ENCODE data around the gene PJVK. TPM values are rescaled to one million over a fixed set of nuclear protein-coding genes. Genes with fewer than 3 reads are reported as not detected.

PJVK gene
- polyA plus RNA-seq, 3 donors: 1.4 TPM; not detected in 2

DNA sequence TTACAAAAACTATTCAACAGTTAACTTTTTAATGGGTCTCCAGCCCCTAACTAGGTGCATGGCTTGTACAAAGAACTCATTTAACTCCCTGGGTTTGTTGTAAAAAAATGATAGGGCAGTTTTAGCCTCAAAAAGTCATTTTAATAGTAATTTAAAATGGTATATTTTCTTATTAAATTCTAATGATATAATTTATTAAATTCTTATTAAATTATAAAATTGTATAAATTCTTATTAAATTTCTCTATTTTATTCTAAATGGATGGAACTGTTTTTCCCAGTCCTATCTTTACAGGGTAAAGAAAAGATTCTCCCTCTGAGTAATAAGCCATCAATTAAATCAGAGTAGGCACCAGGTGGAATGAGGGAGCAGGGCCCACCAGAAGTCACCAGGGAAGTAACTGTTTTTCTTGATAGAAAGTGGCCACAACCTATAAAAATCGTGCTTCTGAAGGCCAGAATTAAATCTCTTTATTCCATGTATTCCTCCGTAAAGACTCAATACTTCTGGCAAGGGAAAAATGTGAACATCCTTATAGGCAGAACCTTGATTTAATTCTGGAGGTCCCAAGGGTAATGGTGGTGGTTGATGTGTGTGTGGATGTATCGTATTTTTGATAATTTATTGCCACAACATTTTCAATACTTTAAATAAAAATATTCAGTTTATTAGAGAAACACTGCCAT lies 26.4 kb downstream of the PJVK start:
- intact Hi-C loops (cut with micrococcal nuclease): no loop called here
- no CpG with 5 or more reads among the region's 3 CpGs for WGBS (ENCODE audit: insufficient coverage)
- no peak for DNase-seq
- peak overlapping the region; percentile 97 for H3K4me2 ChIP-seq (replicated peaks; ENCODE audit: extremely low read depth, low read length, poor library complexity, severe bottlenecking)
- H3K9ac ChIP-seq (ENCODE audit: insufficient read depth, low read length, poor library complexity, severe bottlenecking): peak overlapping the region; percentile 91
- peaks cover 33 to 39% of the 10 kb centered on the region in 2 donors for H3K4me1 ChIP-seq (ENCODE audit: control insufficient read depth in 1 of 2, insufficient read depth in 2 of 2, low read length in 2 of 2)
- Mint-ChIP-seq H3K4me1 (peaks cover 29% of the 10 kb centered on the region), H3K36me3 (peaks cover 0 to 3% of the 10 kb centered on the region in 2 donors), H3K27me3 (ENCODE audit: low read depth in 3 of 3) (no peaks in the 10 kb centered on the region), H3K27ac (peak overlapping the region in 5 of 7 donors; percentile 26 to 99 (median 98)), H3K4me3 (peak overlapping the region; percentile 95 to 98), H3K9me3 (no peaks in the 10 kb centered on the region)
- H3K9me3 ChIP-seq (replicated peaks in 1 of 2; ENCODE audit: control insufficient read depth in 1 of 2, insufficient read depth in 1 of 2, low read length in 2 of 2): no peaks in the 10 kb centered on the region
- no peaks in the 10 kb centered on the region for H3K36me3 ChIP-seq (replicated peaks in 1 of 2; ENCODE audit: control insufficient read depth in 1 of 2, insufficient read depth in 2 of 2, low read length in 2 of 2)
- no peaks in the 10 kb centered on the region for H3K27me3 ChIP-seq (ENCODE audit: control insufficient read depth in 2 of 2, insufficient read depth in 2 of 2, low read length in 2 of 2)
- H4K20me1 ChIP-seq (ENCODE audit: insufficient read depth, low read length): no peaks in the 10 kb centered on the region
- H2AFZ ChIP-seq (ENCODE audit: insufficient read depth, low read depth, low read length, poor library complexity, severe bottlenecking): peak overlapping the region; percentile 96
- TF ChIP-seq, protein P1, sequence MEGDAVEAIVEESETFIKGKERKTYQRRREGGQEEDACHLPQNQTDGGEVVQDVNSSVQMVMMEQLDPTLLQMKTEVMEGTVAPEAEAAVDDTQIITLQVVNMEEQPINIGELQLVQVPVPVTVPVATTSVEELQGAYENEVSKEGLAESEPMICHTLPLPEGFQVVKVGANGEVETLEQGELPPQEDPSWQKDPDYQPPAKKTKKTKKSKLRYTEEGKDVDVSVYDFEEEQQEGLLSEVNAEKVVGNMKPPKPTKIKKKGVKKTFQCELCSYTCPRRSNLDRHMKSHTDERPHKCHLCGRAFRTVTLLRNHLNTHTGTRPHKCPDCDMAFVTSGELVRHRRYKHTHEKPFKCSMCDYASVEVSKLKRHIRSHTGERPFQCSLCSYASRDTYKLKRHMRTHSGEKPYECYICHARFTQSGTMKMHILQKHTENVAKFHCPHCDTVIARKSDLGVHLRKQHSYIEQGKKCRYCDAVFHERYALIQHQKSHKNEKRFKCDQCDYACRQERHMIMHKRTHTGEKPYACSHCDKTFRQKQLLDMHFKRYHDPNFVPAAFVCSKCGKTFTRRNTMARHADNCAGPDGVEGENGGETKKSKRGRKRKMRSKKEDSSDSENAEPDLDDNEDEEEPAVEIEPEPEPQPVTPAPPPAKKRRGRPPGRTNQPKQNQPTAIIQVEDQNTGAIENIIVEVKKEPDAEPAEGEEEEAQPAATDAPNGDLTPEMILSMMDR (IDR thresholded peaks at IDR 0.05): no peak
- H3K79me2 ChIP-seq (ENCODE audit: insufficient read depth, low read length): peaks cover 24% of the 10 kb centered on the region
- peak overlapping the region; percentile 80 to 98 (median 92) for H3K4me3 ChIP-seq (replicated peaks in 1 of 3; ENCODE audit: low read depth in 2 of 3, low read length in 3 of 3)
- H3K27ac ChIP-seq (ENCODE audit: low read depth in 1 of 2, low read length in 2 of 2): peak overlapping the region; percentile 90 to 99

DNA sequence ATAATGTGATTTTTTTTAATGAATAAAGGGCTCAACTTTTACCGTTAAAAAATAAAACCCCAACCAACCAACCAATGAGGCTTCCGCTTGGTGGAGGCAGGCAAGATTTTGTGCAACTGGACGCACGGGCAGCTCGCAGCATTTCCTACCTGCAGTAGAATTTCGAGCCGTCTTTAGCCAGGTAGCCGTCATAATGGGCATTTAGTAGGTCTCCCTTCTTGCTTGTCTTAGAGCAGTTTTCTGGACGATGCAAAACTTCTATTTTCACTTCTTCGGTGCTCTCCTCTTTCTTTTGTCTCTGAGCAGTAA lies 26.9 kb downstream of the PJVK start:
- peaks cover 34% of the 10 kb centered on the region for H3K4me1 Mint-ChIP-seq
- intact Hi-C loops (cut with micrococcal nuclease): no loop called here
- peak overlapping the region; percentile 95 to 98 for H3K4me3 Mint-ChIP-seq
- no peaks in the 10 kb centered on the region for H3K9me3 Mint-ChIP-seq
- H3K79me2 ChIP-seq (ENCODE audit: insufficient read depth, low read length): peaks cover 29% of the 10 kb centered on the region
- H3K27me3 Mint-ChIP-seq (ENCODE audit: low read depth in 3 of 3): no peaks in the 10 kb centered on the region
- H3K27me3 ChIP-seq (ENCODE audit: control insufficient read depth in 2 of 2, insufficient read depth in 2 of 2, low read length in 2 of 2): no peaks in the 10 kb centered on the region
- peak overlapping the region; percentile 91 for H3K9ac ChIP-seq (ENCODE audit: insufficient read depth, low read length, poor library complexity, severe bottlenecking)
- no peaks in the 10 kb centered on the region for H3K9me3 ChIP-seq (replicated peaks in 1 of 2; ENCODE audit: control insufficient read depth in 1 of 2, insufficient read depth in 1 of 2, low read length in 2 of 2)
- H3K36me3 Mint-ChIP-seq: peaks cover 0 to 3% of the 10 kb centered on the region in 2 donors
- H4K20me1 ChIP-seq (ENCODE audit: insufficient read depth, low read length): no peaks in the 10 kb centered on the region
- peak overlapping the region; percentile 90 to 99 for H3K27ac ChIP-seq (ENCODE audit: low read depth in 1 of 2, low read length in 2 of 2)
- peak overlapping the region; percentile 97 to 100 (median 99) for H3K27ac Mint-ChIP-seq
- WGBS (ENCODE audit: insufficient coverage): 0% methylated on average over 1 of the region's 10 CpGs
- peaks cover 33 to 39% of the 10 kb centered on the region in 2 donors for H3K4me1 ChIP-seq (ENCODE audit: control insufficient read depth in 1 of 2, insufficient read depth in 2 of 2, low read length in 2 of 2)
- H3K4me2 ChIP-seq (replicated peaks; ENCODE audit: extremely low read depth, low read length, poor library complexity, severe bottlenecking): peak overlapping the region; percentile 97
- H3K36me3 ChIP-seq (replicated peaks in 1 of 2; ENCODE audit: control insufficient read depth in 1 of 2, insufficient read depth in 2 of 2, low read length in 2 of 2): no peaks in the 10 kb centered on the region
- DNase-seq: no peak
- peak overlapping the region; percentile 80 to 98 (median 92) for H3K4me3 ChIP-seq (replicated peaks in 1 of 3; ENCODE audit: low read depth in 2 of 3, low read length in 3 of 3)
- TF ChIP-seq, protein P1 (IDR thresholded peaks at IDR 0.05): no peak
- peak overlapping the region; percentile 96 for H2AFZ ChIP-seq (ENCODE audit: insufficient read depth, low read depth, low read length, poor library complexity, severe bottlenecking)
